HG03575 (cell line): ENCODE results near the gene GJD3.

Source experiments
- ATAC-seq: cut with Tn5 transposase; IDR thresholded peaks from one replicate; pipeline ENCODE4 v1.9.1; 2021; ENCODE audit not compliant: unreplicated experiment, insufficient number of reproducible peaks, low FRiP score; ENCODE audit errors: extremely low read depth

The GJD3 gene

DNA sequence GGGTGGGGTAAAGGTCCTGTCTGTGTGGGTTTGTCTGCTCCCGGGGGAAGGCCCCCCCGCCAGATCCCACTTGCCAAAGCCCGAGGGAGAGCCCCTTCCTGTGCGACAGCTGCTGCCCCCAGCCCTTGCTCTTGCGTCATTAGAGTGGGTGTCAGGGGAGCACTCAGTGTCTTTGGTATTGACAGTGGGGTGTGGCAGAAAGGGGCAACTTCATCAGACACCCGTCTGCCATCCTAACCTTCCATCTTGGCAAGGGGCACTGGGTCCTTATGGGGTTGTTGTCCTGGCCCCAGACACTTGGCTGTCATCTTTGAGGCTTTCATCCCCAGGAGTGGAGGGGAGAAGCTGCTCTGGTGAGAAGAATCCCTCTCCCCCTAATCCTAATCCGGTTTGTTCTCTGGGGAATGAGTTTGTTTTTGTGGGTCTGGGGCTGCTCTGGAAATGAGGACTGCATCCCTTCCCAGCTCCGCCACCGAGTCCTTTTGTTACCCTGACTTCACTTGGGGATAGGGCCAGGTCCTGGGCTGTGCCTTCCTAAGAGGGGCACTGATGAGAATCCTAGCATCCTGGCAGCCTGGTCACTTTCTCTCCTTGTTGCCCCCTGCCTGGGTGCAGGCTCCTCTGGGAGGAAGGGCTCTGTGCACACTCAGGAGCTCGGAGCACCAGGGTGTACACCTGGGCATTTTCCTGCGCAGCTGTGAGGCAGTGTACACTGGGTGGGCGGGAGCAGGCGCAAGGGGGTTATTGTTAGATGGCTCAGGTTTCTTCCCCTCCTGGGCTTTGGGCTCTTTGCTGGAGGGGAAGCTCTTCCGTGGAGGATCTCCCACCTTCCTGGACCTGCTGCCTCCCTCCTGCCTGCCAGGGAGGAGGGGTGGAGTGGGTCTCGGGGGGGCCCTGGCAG is 21.1 kb downstream of the GJD3 start:
- no peak for ATAC-seq

DNA sequence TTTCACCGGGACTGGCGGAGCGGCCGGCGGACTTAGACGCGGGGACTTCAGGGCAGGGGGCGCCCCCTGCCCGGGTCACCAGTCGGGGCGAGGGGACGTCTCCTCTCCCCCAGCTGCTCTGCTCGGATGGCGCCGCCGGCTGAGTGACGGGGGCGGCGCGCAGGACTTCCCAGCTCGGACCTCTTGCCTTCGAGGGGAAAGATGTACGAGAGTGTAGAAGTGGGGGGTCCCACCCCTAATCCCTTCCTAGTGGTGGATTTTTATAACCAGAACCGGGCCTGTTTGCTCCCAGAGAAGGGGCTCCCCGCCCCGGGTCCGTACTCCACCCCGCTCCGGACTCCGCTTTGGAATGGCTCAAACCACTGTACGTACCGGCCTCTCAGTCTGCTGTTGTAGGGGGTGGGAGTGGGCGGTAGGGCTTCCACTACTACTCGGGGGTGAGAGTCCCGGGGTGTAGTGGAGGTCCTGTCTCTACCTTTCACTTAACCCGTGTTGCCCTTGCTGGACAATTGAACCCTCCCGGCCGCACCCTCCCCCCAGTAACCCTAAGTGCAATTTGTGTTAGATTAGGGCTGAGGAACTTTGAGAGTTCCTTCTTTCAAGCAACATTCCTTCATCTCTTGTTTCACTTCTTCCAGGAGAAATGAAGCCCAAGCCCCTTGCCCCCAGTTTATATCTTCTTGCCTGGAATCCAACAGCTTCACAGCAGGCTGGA is 21.9 kb downstream of the GJD3 start:
- no peak for ATAC-seq

DNA sequence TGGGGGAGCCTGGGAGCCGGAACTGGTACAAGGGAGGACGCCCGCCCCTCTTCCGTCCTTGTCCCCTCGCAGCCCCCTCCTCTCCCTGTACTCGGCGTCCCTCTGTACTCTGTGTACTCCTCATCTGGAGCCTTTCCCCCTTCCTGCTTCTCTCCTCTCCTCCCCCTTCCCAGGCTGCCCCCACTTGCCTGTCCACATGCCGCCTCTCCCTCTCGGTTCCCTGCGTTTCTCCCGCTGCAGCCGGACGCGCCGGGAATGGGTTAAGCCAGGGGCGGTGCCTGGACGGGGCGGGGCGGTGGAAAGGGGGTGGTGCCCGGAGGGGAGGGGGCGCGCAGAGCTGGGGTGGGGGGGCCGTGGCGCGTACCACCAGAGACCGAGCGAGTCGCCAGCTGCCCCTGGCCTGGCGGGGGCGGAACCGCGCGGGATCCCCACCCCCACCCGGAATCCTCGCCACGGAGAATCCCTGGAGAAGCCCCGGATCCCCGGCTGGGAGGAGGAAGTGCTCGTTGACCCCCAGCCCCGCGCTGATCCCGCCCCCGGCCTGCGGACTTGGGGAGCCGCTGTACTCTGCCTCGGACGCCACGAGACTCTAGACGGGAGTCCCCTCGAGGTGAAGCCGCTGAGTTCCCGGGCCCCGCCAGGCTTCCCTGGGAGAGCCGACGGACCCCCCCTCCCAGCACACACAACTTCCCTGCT is 22.6 kb downstream of the GJD3 start:
- no peak for ATAC-seq

DNA sequence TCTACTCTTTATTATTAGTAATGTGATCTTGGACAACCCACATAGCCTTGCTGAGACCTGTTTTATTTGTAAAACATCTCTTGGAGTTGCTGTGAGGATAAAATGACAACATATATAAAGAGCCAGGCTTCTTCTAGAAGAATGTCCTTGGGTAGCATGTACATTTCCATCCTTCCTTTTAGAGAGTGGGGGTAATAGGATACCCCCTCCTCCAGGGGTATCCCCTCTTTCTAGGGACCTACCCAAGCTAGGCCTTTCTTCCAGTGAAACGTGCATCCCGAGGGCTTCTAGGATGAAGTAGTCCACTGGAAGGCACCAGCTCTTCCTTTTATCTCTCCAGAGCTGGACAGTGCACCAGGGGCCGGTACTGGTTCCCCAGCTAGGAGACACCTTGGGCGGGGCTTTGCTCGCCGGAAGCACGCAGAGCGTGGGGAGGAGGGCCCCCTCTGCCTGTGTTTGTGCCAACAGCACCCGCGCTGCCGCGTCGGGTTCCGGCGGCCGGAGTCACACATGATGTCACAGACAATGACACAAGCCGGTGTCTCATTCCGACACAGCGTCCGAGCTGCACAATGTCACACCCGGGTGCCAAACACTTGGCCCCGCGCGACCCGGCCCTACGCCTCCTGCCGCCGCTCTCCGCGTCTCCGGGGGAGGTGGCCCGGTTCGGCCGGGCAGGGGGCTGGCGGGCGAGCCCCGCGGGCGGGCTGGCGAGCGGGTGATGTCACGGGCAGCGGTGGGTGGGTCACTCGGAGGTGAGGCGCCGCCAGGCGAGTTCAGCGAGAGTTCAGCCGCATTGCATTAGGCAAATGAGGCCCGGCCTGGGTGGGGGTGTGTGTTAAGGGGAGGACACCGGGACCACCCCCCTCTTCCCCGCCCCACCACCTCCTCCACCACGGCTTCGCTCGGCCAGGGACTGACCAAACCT is 23.4 kb downstream of the GJD3 start:
- no peak for ATAC-seq

DNA sequence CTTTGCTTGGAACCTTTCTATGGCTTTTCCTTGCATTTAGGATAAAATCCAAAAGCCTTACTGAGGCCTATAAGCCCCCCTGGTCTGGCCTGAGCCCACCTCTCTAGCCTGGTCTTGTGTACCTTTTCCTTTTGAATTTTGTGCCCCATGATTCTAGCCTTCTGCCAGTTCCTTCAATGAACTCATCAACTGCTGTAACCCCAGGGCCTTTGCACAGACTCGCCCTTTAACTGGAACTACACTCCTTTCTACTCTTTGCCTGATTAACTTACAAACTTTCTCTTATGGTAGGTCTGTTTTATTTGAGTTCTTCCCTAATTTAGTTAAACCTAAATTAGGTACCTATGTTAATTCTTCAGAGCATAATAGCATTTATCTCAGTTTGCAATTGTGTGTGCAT is 24.2 kb downstream of the GJD3 start:
- ATAC-seq, result no peak

DNA sequence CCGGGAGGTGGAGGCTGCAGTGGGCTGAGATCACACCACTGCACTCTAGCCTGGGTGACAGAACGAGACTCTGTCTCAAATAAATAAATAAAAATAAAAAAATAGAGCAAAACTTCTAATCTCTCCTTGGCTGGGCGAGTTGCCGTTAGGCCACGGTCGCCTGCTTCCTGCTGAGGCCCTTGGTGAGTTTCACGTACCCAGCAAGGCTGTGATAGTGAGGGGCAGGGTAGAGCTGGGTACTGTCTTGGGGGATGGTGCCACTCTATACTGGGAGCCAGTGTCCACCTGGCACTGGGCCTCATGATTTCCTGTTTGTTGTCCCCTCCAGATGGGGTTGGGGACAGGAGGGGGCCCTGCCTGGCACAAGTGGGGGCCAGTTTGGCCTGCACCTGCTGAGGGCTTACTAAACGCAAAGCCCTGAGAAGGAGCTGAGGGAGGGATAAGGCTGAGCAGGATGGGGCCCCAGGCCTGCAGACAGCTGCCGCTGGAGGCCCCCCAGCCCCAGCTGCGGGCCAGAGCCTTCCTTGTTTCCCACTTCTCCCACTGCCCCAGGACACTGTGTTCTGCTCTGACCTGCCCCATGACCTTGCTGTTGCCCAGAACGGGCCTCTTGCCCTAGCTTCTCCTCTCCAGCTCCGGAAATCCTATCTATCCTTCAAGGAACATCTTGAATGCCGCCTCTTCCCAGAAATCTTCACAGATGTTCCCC is 25.4 kb downstream of the GJD3 start:
- ATAC-seq, result no peak

DNA sequence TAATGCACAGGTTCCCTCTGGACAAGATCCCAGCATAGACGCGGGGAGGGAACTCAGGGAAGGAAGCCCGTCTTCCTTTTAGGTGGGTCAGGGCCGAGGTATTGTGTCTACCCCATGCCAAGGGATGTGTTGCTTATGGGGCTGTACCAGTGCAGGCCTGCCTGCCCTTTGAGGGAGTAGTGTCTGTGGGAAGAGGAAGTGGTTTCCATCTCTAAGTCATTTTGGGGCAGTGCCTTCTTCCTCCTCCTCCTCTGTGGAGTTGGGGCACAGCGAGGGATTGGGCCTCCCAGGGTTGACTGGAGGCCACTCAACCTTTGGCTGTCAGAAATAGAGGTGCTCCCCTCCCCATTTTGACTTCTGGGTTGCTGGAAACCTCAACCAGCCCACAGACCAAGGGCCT is 26.5 kb downstream of the GJD3 start:
- no peak for ATAC-seq

DNA sequence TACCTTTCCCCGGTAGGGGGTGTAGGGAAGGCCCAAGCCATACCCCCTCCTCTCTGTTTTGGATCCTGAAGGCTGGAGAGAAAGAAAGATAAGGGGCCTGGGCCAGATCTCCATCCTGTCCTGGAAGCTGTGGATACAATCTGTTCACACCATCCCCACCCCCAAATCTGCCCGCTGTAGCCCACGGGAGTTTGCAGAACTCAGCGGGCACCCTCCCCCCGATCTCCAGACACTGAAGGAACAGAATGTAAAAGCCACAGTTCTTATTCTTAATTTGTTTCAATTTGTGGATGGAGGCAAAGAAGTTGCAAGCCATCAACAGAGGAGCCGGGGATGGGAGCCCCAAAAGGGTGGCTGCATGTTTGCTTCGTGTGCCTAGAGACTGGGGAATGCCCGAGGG is 27.2 kb downstream of the GJD3 start:
- no peak for ATAC-seq

DNA sequence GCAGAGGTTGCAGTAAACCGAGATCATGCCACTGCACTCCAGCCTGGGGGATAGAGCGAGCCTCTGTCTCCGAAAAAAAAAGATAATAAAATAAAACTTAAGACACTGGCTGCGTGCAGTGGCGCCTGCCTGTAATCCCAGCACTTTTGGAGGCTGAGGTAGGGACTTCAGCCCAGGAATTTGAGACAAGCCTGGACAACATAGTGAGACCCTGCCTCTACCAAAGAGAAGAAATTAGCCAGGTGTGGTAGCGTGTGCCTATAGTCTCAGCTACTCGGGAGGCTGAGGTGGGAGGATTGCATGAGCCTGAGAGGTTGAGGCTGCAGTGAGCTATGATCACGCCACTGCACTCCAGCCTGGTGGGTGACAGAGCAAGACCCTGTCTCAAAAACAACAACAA is 28.9 kb downstream of the GJD3 start:
- ATAC-seq, result no peak

DNA sequence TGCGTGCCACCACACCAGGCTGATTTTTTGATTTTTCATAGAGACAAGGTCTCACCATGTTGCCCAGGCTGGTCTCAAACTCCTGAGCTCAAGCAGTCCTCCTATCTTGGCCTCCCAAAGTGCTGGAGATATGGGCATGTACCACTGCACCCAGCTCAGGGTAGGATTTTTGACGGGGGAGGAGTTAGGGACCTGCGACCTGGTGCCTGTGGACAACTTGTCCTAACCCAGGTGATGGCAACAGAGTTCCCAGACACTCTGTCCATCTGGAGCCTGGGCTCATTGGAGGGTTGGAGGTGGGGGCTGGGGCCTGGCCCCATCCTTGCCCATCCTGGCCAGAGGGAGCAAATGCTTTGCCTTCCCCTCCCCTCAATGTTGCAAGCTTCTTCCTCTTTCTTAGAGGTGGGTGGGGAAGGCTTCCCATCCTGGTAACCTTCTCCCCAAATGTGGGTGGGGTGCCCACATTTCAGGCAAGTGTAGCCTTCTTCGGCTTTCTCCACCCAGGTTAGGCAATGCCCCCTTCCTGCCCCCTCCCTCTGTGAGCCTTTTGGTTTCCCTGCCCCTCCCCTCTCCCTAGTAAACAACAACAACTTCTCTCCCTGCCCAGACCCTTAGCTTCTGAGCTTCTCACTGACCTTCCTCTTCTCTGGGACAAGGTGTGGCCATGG is 30.6 kb downstream of the GJD3 start:
- no peak for ATAC-seq

DNA sequence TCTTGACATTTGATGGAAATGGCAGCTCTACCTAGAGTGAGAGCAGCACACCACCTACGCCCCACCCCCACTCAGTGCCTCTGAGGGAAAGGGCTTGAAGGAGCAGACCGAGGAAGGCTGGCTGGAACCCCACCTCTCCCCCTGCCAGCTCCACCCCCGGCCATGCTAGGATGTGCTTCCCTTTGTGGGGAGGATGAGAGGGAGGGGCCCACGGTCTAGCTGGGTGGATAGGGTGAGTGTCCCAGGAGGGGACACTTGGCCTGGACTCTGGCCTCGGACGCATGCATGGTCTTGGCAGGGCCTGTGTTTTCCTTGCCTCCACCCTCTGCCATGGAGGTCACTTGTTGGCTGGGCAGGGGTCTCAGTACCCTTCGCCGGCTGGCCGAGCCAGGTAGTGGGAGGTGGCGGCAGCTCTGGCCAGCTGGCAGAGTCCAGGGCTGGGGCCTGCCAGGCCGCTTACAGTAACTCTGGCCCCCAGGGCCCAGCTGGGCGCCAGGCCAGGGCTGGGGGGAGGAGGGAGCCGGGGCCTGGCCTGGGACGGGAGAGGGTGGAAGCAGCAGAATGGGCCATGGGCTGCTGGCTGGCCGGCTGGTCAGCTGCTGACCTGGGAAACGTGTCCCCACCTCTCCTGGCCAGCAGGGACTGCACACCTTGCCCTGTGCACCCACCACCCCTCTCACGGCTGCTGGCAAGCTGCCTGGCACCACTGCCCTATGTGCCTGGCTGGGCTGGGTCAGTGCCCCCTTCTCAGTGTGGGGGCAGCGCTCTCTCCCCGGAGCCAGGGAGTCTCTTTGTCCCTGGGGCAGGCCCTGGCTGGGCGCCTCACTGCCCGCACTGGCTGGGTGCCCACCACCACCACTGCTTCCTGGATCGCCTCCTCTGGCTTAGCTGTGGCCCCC is 32.5 kb downstream of the GJD3 start:
- no peak for ATAC-seq

DNA sequence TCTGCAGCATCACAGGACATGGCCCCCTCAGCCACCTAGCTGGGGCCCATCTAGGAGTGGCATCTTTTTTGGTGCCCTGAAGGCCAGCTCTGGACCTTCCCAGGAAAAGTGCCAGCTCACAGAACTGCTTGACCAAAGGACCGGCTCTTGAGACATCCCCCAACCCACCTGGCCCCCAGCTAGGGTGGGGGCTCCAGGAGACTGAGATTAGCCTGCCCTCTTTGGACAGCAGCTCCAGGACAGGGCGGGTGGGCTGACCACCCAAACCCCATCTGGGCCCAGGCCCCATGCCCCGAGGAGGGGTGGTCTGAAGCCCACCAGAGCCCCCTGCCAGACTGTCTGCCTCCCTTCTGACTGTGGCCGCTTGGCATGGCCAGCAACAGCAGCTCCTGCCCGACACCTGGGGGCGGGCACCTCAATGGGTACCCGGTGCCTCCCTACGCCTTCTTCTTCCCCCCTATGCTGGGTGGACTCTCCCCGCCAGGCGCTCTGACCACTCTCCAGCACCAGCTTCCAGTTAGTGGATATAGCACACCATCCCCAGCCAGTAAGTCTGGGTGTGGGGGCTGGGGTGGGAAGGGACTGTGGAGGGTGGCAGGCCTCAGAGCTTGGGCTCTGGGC is 33.6 kb downstream of the GJD3 start:
- no peak for ATAC-seq

DNA sequence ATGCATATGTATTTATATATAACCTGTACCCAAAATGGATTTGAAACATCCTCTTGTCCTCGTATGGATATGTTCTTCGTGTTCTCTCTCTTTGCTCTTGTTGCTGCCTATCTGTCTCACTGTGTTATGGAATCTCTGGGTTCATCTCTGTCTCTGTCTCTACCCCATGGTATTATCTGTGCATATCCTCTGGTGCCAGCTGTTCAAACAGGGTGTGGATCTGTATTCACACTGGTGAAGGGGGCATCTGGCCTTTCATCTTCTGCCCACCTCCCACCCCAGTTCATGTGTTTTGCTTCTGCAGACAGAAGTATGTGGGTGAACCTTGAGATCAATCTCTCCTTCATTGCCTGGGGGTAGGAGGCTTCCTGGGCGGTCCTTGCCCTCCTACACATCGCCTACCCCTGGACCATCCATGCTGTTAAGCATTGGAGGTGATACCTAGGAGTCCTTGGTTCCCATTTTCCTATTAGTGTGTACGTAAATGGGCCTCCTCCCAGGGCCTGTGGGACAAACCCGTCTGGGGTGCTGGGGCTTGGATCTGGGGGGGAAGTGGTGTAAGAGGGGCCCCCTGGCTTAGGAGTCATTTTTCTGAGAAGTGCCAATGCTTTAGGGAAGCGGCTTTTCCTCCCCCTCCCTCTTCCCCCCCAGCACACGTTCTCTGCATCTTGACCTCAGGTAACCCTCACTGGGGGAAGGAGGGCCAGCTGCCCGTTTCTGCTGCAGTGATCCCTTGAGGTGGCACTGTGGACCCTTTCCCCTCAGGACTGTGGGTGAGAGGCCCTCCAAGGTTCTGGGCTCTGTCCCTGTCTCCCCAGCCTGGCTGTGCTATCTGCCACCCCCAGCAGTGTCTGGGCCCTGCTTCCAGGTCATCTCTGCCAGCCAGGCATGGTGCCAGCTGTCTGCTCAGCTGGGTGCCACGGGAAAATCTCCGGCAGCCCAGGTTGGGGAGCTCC is 34.4 kb downstream of the GJD3 start:
- no peak for ATAC-seq

DNA sequence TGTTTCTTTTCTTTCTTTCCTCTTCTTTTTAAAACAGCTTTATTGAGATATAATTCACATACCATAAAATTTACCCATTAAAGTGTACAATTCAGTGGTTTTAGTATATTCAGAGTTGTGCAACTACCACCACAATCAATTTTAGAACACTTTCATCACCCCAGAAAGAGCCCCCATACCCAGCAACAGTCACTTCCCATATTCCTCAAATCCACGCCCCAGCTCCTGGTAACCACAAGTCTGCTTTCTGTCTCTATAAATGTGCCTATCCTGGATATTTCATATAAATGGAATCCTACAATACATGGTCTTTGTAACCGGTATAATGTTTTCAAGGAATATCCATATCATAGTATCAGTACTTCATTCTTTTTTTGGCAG is 36.2 kb downstream of the GJD3 start:
- ATAC-seq, result no peak

DNA sequence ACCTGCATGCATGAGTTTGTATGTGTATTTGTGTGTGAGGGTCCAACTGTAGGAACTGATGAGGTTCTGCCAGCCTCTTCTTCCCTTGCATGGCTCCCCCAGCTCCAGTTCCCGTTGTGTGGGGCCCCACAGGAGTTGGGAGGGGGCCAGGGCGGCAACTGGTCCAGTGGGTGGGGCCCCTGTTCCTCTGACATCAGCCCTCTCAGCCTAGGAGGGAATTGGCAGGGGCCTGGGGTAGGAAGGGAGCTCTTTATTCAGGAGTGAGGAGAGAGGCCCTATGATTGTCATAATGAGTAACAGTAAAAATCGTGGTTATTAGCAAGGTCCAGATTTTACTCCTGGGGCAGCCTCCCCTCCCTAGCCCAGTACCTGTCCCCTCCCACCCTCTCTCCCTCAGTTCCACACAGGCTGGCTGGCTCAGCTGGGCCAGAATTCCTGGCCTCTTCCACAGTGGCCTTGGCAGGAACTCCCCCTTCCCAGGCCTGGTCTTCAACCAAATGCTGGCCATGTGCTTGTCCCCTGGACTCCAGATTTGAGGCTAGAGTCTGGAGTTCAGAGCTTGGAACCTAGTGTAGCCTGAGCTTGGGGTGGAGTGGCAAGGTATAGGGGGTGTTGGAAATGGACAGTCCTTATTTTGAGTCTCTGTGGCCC is 36.7 kb downstream of the GJD3 start:
- no peak for ATAC-seq
